Measurements from ENCODE around the gene RCAN3. TPM values are rescaled to one million over a fixed set of nuclear protein-coding genes. Genes with fewer than 3 reads are reported as not detected.

The RCAN3 gene
- total RNA-seq, 1 donor from 2014 or later: 5.1 TPM

- intact Hi-C loops (cut with DNase I): no loop called here
- peak; percentile 59 for DNase-seq (ENCODE audit: low spot score)
Observed at GRCh38 chr1:24560361-24560760, 57.7 kb downstream of the RCAN3 start.

- intact Hi-C loops (cut with DNase I): no loop called here
- peak; percentile 33 for DNase-seq (ENCODE audit: low spot score)
Observed at GRCh38 chr1:24562625-24563024, 60.0 kb downstream of the RCAN3 start.

GRCh38 chr1:24564695-24565094, 62.1 kb downstream of the RCAN3 start:
- intact Hi-C loops (cut with DNase I): no loop called here
- DNase-seq (ENCODE audit: low spot score): no peak

- intact Hi-C loops (cut with DNase I): no loop called here
Observed at GRCh38 chr1:24566236-24566867, 63.7 kb downstream of the RCAN3 start.

GRCh38 chr1:24567792-24568388, 65.3 kb downstream of the RCAN3 start:
- intact Hi-C loops (cut with DNase I): no loop called here
- no peak for DNase-seq (ENCODE audit: low spot score)

More at GRCh38 chr1:24566236-24566867, 63.7 kb downstream of the RCAN3 start:
- DNase-seq (ENCODE audit: low spot score): no peak

- DNase-seq (ENCODE audit: low spot score): no peak
- intact Hi-C loops (cut with DNase I): no loop called here
Observed at GRCh38 chr1:24568475-24568874, 65.8 kb downstream of the RCAN3 start.

- intact Hi-C loops (cut with DNase I): no loop called here
- no peak for DNase-seq (ENCODE audit: low spot score)
Observed at GRCh38 chr1:24570265-24571125, 67.9 kb downstream of the RCAN3 start.

GRCh38 chr1:24572301-24572700, 69.7 kb downstream of the RCAN3 start:
- intact Hi-C loops (cut with DNase I): no loop called here
- DNase-seq (ENCODE audit: low spot score): no peak

- intact Hi-C loops (cut with DNase I): no loop called here
- no peak for DNase-seq (ENCODE audit: low spot score)
Observed at GRCh38 chr1:24575905-24576587, 73.4 kb downstream of the RCAN3 start.

- DNase-seq (ENCODE audit: low spot score): no peak
- intact Hi-C loops (cut with DNase I): no loop called here
Observed at GRCh38 chr1:24578846-24579245, 76.2 kb downstream of the RCAN3 start.

GRCh38 chr1:24580756-24581155, 78.1 kb downstream of the RCAN3 start:
- no peak for DNase-seq (ENCODE audit: low spot score)

GRCh38 chr1:24584171-24584647, 81.6 kb downstream of the RCAN3 start:
- no peak for DNase-seq (ENCODE audit: low spot score)
- intact Hi-C loops (cut with DNase I): no loop called here

More at GRCh38 chr1:24580756-24581155, 78.1 kb downstream of the RCAN3 start:
- intact Hi-C loops (cut with DNase I): no loop called here

- intact Hi-C loops (cut with DNase I): no loop called here
- DNase-seq (ENCODE audit: low spot score): no peak
Observed at GRCh38 chr1:24586119-24586518, 83.5 kb downstream of the RCAN3 start.

- intact Hi-C loops (cut with DNase I): no loop called here
- DNase-seq (ENCODE audit: low spot score): no peak
Observed at GRCh38 chr1:24586970-24587820, 84.6 kb downstream of the RCAN3 start.

GRCh38 chr1:24588573-24588972, 85.9 kb downstream of the RCAN3 start:
- intact Hi-C loops (cut with DNase I): no loop called here
- no peak for DNase-seq (ENCODE audit: low spot score)

GRCh38 chr1:24589200-24589599, 86.6 kb downstream of the RCAN3 start:
- intact Hi-C loops (cut with DNase I): no loop called here
- no peak for DNase-seq (ENCODE audit: low spot score)

Measured in cardiac septum (tissue), 1 donor.